GM13976 (cell line): ENCODE results near the gene PCSK7.

Source experiments
- DNase-seq: peaks from one replicate; pipeline ENCODE4 v3.0.0; 2012; ENCODE audit warnings: low spot score
- in situ Hi-C: fragments of 300-500 bp; cut with MboI; formaldehyde crosslinking; loops from one replicate; pipeline ENCODE4 v1.12.0; 2022; ENCODE audit warnings: low sequenced_read_pairs, mixed read lengths, inconsistent platforms; ENCODE audit not compliant: unreplicated experiment
- TF ChIP-seq, protein P1 (sequence below): IDR thresholded peaks from 2 replicates; pipeline ENCODE4 v1.5.1; 2012; ENCODE audit warnings: borderline replicate concordance, mild to moderate bottlenecking; ENCODE audit not compliant: insufficient read depth; ENCODE audit errors: extremely low read depth, missing control alignments, control extremely low read depth

The PCSK7 gene

DNA sequence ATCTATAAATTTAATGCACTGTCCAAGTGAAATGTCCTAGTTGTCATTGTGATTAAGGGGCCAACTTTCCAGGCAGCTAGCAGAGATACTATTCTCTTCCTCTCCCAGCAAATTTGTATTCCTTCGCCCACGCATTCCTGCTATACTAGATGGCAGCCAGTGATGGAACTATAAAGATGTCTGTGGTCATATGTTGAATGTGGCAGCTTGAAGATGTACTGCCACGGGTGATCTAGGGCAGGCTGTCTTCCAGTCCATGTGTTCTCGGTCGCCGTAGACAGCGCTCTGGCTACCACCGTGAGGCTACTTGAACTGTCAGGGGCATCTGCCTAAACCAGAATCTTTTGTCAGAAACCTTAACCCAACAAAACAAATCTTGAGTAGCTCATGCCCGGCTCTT, 61.7 kb downstream of the PCSK7 start:
- in situ Hi-C loops, result no loop called here

DNA sequence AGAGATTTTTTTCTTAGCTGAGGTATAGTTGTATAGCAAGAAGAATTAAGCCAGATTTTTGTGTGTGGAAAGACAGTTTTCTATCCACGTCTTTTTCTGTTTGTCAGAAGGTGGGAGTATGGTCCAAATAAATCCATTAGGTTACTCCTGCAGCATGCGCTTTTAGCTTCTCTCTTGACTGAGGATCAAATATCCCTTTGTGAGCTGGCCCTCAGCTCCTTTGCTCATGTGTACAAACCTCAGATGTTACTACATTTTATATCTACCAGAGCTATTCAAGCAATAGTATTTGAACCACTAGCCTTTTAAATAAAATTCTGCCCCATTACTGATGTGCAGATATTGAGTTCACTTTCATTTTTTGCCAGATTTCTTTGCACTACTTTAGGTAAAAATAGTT, 62.1 kb downstream of the PCSK7 start:
- TF ChIP-seq, protein P1, sequence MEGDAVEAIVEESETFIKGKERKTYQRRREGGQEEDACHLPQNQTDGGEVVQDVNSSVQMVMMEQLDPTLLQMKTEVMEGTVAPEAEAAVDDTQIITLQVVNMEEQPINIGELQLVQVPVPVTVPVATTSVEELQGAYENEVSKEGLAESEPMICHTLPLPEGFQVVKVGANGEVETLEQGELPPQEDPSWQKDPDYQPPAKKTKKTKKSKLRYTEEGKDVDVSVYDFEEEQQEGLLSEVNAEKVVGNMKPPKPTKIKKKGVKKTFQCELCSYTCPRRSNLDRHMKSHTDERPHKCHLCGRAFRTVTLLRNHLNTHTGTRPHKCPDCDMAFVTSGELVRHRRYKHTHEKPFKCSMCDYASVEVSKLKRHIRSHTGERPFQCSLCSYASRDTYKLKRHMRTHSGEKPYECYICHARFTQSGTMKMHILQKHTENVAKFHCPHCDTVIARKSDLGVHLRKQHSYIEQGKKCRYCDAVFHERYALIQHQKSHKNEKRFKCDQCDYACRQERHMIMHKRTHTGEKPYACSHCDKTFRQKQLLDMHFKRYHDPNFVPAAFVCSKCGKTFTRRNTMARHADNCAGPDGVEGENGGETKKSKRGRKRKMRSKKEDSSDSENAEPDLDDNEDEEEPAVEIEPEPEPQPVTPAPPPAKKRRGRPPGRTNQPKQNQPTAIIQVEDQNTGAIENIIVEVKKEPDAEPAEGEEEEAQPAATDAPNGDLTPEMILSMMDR, result no peak
- DNase-seq, result no peak
- in situ Hi-C loops, result no loop called here

More for the DNA sequence above, 61.7 kb downstream of the PCSK7 start:
- DNase-seq, result no peak
- TF ChIP-seq, protein P1, result no peak

DNA sequence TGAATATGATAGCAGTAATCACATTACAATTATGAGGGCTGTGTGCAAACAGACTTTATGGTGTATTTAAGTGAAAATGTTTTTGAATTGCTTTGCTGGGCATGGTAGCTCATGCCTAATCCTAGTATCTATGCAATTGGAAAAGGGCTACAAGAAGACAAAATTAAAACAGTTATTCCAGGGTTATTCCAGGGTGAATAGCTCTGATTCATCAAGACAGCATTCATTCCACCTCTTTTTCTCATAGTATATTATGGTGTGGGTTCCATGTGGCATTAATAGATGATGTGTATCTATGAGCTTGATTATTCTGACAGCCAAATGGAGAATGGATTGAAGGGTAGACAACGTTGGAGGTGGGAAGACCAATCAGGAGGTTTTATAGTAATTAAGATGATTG, 65.4 kb downstream of the PCSK7 start:
- in situ Hi-C loops, result no loop called here
- TF ChIP-seq, protein P1, result no peak
- no peak for DNase-seq

DNA sequence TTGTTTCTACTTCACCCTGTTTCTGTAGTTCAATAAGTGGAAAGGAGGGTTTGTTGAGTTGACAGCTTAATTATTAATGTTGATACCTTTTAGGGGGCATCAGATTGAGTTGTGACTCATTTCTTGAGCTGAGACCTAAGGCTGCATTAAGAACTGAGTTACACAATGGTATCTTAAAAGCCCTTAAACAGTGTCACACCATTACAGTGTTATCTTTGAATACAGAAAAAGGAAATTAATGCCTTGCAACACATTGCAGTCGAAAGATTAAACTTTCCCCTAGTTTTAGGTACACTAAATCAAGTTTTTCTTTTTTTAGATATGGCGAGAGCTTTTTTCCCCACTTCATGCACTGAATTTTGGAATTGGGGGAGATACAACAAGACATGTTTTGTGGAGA, 71.0 kb downstream of the PCSK7 start:
- no peak for DNase-seq
- in situ Hi-C loops, result no loop called here
- TF ChIP-seq, protein P1, result no peak

DNA sequence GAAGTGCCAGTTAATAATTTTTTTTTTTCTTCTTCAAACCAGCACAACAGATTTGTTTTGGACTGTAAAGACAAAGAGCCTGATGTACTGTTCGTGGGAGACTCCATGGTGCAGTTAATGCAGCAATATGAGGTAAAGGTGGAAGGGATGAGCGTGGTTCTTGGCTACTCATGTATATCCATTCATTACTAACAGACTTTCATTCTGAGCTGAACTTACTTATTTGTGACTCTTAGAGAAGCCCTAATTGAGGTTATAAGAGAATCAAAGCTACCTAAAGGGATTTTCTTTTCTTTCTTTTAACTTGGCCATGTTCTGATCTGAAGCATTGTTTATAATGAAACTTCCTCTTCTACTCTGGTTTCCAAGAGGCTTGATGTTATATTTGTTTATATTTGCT, 72.0 kb downstream of the PCSK7 start:
- in situ Hi-C loops, result no loop called here

DNA sequence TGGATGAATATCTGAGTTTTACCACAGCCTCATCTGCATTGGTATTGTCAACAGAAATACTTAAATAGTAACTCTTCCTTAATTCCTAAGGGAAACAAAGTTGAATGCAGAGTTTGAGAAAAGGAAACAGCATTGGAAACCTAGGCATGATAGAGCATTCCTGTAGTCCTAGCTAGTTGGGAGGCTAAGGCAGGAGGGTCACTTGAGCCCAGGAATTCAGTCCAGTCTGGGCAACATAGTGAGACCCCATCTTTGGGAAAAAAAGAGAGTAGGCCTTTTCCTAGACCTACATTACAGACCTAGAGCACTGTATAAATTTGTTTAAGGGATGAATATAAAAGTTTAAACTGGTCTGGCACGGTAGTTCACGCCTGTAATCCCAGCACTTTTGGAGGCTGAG, 74.4 kb downstream of the PCSK7 start:
- in situ Hi-C loops, result no loop called here
- TF ChIP-seq, protein P1, result no peak
- DNase-seq, result no peak

More for the DNA sequence above, 72.0 kb downstream of the PCSK7 start:
- TF ChIP-seq, protein P1, result no peak
- no peak for DNase-seq

DNA sequence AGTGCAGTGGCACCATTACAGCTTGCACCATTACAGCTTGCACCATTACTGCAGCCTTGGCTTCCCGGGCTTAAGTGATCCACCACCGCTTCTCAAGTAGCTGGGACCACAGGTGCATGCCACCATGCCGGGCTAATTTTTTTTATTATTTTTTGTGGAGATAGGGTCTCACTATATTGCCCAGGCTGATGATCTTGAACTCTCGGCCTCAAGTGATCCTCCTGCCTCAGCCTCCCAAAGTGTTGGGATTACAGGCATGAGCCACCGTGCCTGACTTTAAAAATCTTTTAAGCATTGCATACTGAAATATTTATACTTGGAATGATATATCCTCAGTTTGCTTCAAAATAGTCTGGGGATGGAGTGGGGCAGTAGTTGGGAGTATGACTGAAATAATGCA, 77.4 kb downstream of the PCSK7 start:
- in situ Hi-C loops, result no loop called here
- TF ChIP-seq, protein P1, result no peak
- no peak for DNase-seq
